Karpas-422 (cell line): ENCODE measurements around the gene COX14. TPM values are rescaled to one million over a fixed set of nuclear protein-coding genes. Genes with fewer than 3 reads are reported as not detected.

Experiments
- total RNA-seq: library from RNA; depleted of rRNA; stranded (reverse); fragments of >200 nt; shearing (Covaris generic); gene quantifications from 2 replicates; pipeline ENCODE4 v1.2.3, GENCODE V29; 2014; ENCODE audit warnings: low replicate concordance; rRNA removed

COX14 gene
- total RNA-seq, 1 experiment from 2014 or later: 99.8 TPM

Other genes starting within 250 kb of the COX14 start
- gene FAIM2, start 208.3 kb upstream of the COX14 start, total RNA-seq: 27.4 and 49.8 TPM in 2 replicates
- 0.07 and 0.63 TPM in 2 replicates for gene AQP2, start 161.5 kb upstream of the COX14 start, total RNA-seq
- 0.97 and 4.5 TPM in 2 replicates for gene AQP5, start 150.4 kb upstream of the COX14 start, total RNA-seq
- 0.04 and 0.79 TPM in 2 replicates for gene AQP6, start 139.3 kb upstream of the COX14 start, total RNA-seq
- gene RACGAP1, start 86.7 kb upstream of the COX14 start, total RNA-seq: 44.0 and 78.6 TPM in 2 replicates
- gene ASIC1, start 54.6 kb upstream of the COX14 start, total RNA-seq: 17.9 and 26.7 TPM in 2 replicates
- gene SMARCD1, start 26.9 kb upstream of the COX14 start, total RNA-seq: 124 and 168 TPM in 2 replicates
- gene GPD1, start 8.2 kb upstream of the COX14 start, total RNA-seq: 1.0 and 1.1 TPM in 2 replicates
- gene CERS5, start 55.1 kb downstream of the COX14 start, total RNA-seq: 47.7 and 65.9 TPM in 2 replicates
- gene LIMA1, start 171.3 kb downstream of the COX14 start, total RNA-seq: 28.1 and 39.5 TPM in 2 replicates